Transverse colon (tissue), 4 donors: Measurements from ENCODE around the gene EFCAB14.
"Not testable (repeated sequence)": the region's sequence is repeated elsewhere in the genome, so short reads cannot be mapped to it uniquely, and the experiment has no call there.

Source experiments
- EP300 ChIP-seq: sonication (generic); formaldehyde crosslinking; IDR thresholded peaks from one replicate; pipeline ENCODE4 v1.6.1; 2017; ENCODE audit warnings: antibody characterized with exemption, low read depth
- POLR2AphosphoS5 ChIP-seq, 3 donors: sonication (generic); formaldehyde crosslinking; IDR thresholded peaks; one replicate each; pipeline ENCODE4 v1.6.1; 2016; ENCODE audit warnings: antibody characterized with exemption in 3 of 3
- TF ChIP-seq, protein P1 (sequence below), 5 experiments: fragments of 200-600 bp in 3 of 5; fragments of 450-650 bp in 2 of 5; sonication (generic) in 3 of 5; IDR thresholded peaks; 1 replicate in 2 of 5; 2 replicates in 3 of 5; pipeline ENCODE4 v1.5.1; 2016 to 2017; ENCODE audit warnings: antibody characterized with exemption in 5 of 5, inconsistent platforms in 3 of 5, mild to moderate bottlenecking in 2 of 5, moderate library complexity in 1 of 5

- TF ChIP-seq, protein P1, sequence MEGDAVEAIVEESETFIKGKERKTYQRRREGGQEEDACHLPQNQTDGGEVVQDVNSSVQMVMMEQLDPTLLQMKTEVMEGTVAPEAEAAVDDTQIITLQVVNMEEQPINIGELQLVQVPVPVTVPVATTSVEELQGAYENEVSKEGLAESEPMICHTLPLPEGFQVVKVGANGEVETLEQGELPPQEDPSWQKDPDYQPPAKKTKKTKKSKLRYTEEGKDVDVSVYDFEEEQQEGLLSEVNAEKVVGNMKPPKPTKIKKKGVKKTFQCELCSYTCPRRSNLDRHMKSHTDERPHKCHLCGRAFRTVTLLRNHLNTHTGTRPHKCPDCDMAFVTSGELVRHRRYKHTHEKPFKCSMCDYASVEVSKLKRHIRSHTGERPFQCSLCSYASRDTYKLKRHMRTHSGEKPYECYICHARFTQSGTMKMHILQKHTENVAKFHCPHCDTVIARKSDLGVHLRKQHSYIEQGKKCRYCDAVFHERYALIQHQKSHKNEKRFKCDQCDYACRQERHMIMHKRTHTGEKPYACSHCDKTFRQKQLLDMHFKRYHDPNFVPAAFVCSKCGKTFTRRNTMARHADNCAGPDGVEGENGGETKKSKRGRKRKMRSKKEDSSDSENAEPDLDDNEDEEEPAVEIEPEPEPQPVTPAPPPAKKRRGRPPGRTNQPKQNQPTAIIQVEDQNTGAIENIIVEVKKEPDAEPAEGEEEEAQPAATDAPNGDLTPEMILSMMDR (IDR thresholded peaks at IDR 0.05), result not testable (repeated sequence)
- not testable (repeated sequence) for TF ChIP-seq POLR2AphosphoS5 (IDR thresholded peaks at IDR 0.05); EP300
These were observed 9.5 kb upstream of the EFCAB14 start for GRCh38 chr1:46728327-46728873.
